Vagina (tissue), 2 donors: ENCODE results near the gene PHC2. TPM values are rescaled to one million over a fixed set of nuclear protein-coding genes. Genes with fewer than 3 reads are reported as not detected.

Source experiments
- DNase-seq, 2 donors: peaks; one replicate each; pipeline ENCODE4 v3.0.0-alpha.2; 2017; ENCODE audit errors: extremely low spot score in 2 of 2
- H3K27ac ChIP-seq: fragments of 200-600 bp; sonication (generic); one replicate; pipeline ENCODE4 v1.5.1; 2019
- H3K27me3 ChIP-seq: fragments of 200-600 bp; sonication (generic); one replicate; pipeline ENCODE4 v1.5.1; 2019
- H3K36me3 ChIP-seq, 2 donors: fragments of 200-600 bp; sonication (generic); one replicate each; pipeline ENCODE4 v1.5.1; 2017 to 2019
- H3K4me1 ChIP-seq: fragments of 200-600 bp; sonication (generic); one replicate; pipeline ENCODE4 v1.5.1; 2019
- H3K4me3 ChIP-seq, 2 donors: fragments of 200-600 bp; sonication (generic); 1 replicate in 1 of 2; 2 replicates in 1 of 2; pipeline ENCODE4 v1.5.1; 2016 to 2019
- H3K9me3 ChIP-seq: fragments of 200-600 bp; sonication (generic); one replicate; pipeline ENCODE4 v1.5.1; 2019
- CTCF ChIP-seq, 3 experiments: fragments of 450-650 bp in 2 of 3; fragments of 200-600 bp in 1 of 3; sonication (generic) in 1 of 3; IDR thresholded peaks; one replicate each; pipeline ENCODE4 v1.5.1; 2017 to 2019; ENCODE audit warnings: antibody characterized with exemption in 3 of 3, mild to moderate bottlenecking in 2 of 3, moderate library complexity in 2 of 3
- POLR2A ChIP-seq, 2 donors: fragments of 450-650 bp; IDR thresholded peaks; one replicate each; pipeline ENCODE4 v1.6.1; 2017; ENCODE audit warnings: antibody characterized with exemption in 2 of 2, mild to moderate bottlenecking in 2 of 2, moderate library complexity in 2 of 2
- POLR2AphosphoS5 ChIP-seq, 2 donors: sonication (generic); formaldehyde crosslinking; IDR thresholded peaks; one replicate each; pipeline ENCODE4 v1.9.0; 2017; ENCODE audit warnings: antibody characterized with exemption in 2 of 2, mild to moderate bottlenecking in 2 of 2, low read depth in 1 of 2; ENCODE audit not compliant: insufficient read depth in 1 of 2
- intact Hi-C: fragments of 100-400 bp; cut with DNase I; formaldehyde crosslinking; loops from one replicate; pipeline ENCODE4 v1.15.1; 2023
- total RNA-seq: library from RNA; depleted of rRNA; stranded (reverse); fragments of >200 nt; gene quantifications from one replicate; pipeline ENCODE4 v1.2.3, GENCODE V29; 2016

PHC2 gene
- total RNA-seq, 1 donor from 2014 or later: 97.2 TPM

DNA sequence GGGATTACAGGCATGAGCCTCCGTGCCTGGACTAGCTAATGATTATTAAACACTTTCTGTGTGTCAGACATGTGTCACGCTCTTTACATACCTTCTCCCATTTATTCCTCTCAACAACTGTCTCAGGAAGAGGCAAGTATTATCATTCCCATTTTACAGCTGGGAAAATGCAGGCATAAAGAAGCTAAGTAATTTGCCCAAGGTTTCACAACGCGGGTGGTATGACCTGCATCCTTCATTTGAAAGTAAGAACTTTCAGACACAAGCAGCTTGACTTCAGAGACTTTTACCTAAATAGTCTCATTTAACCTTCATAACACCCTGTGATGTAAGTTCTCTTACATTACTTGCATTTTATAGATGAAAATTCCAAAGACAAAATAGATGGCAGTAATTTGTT, 40.5 kb upstream of the PHC2 start:
- Histone ChIP-seq H3K27me3 (no peaks in the 10 kb centered on the region), H3K9me3 (no peaks in the 10 kb centered on the region), H3K27ac (peak overlapping the region; percentile 85), H3K4me1 (peaks cover 24% of the 10 kb centered on the region), H3K36me3 (no peaks in the 10 kb centered on the region), H3K4me3 (peak overlapping the region in 1 of 2 donors; percentile 67)
- TF ChIP-seq CTCF (IDR thresholded peaks at IDR 0.05): no peak
- TF ChIP-seq POLR2A (IDR thresholded peaks at IDR 0.05): no peak
- DNase-seq: no peak
- intact Hi-C loops: no loop called here

GRCh38 chr1:33470495-33471012, 39.7 kb upstream of the PHC2 start:
- peaks cover 24% of the 10 kb centered on the region for H3K4me1 ChIP-seq

DNA sequence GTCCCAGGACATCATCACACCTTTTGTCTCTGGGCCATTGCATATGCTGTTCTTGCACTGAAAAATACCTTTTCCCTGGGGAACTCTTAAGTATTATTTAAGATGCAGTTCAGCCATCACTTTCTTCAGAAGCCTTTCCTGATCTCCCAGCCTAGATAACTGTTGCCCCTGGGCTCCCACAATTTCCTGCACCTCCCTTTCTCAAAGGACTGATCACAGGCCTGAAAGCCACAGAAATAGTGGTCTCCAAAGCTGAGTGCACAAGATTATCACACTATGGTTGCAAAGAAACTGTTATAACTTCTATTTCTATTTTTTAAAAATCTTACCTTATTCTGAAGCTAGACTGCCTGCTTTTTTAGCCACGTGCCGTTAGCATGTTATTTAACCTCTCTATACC, 38.8 kb upstream of the PHC2 start:
- no peak for TF ChIP-seq POLR2A (IDR thresholded peaks at IDR 0.05)
- TF ChIP-seq POLR2AphosphoS5 (IDR thresholded peaks at IDR 0.05; ENCODE audit: insufficient read depth in 1 of 2, low read depth in 1 of 2): no peak
- no peak for TF ChIP-seq CTCF (IDR thresholded peaks at IDR 0.05)
- Histone ChIP-seq H3K4me1 (peaks cover 24% of the 10 kb centered on the region), H3K27ac (no peak overlapping the region), H3K36me3 (no peaks in the 10 kb centered on the region), H3K27me3 (no peaks in the 10 kb centered on the region), H3K9me3 (no peaks in the 10 kb centered on the region), H3K4me3 (no peak overlapping the region)
- DNase-seq: no peak
- intact Hi-C loops: loop anchor here (10.0 kb wide), 2 partner anchors 105 to 185 kb away; no protein-coding TSS in a partner anchor

More at GRCh38 chr1:33470495-33471012, 39.7 kb upstream of the PHC2 start:
- H3K9me3 ChIP-seq: no peaks in the 10 kb centered on the region
- DNase-seq: no peak
- intact Hi-C loops: no loop called here
- TF ChIP-seq CTCF (IDR thresholded peaks at IDR 0.05) (peak; percentile 60 to 76 (median 72)), POLR2AphosphoS5 (IDR thresholded peaks at IDR 0.05; ENCODE audit: insufficient read depth in 1 of 2, low read depth in 1 of 2) (peak in 1 of 2 donors; percentile 54), POLR2A (IDR thresholded peaks at IDR 0.05) (no peak)
- H3K27ac ChIP-seq: no peak overlapping the region
- no peak overlapping the region for H3K4me3 ChIP-seq
- no peaks in the 10 kb centered on the region for H3K36me3 ChIP-seq
- no peaks in the 10 kb centered on the region for H3K27me3 ChIP-seq

DNA sequence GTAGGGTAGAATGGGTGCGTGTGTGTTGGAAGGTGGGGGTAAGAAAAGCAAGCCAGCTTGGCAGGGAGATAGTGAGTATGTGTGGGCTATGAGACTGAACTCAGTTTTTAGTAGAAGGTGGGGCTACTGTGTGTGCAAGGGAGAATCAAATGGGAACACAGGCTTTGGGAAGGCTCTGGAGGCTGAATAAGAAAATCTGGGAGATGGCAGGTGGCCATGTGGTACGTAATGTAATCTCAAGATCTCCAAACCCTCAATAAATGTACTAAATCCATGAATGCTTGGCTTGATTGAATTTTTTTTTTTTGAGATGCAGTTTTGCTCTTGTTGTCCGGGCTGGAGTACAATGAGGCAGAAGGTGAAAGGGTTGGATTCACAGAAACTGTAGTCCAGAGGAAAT, 38.1 kb upstream of the PHC2 start:
- intact Hi-C loops: loop anchor here (10.0 kb wide), 2 partner anchors 104 to 184 kb away; no protein-coding TSS in a partner anchor
- Histone ChIP-seq H3K4me3 (no peak overlapping the region), H3K9me3 (no peaks in the 10 kb centered on the region), H3K4me1 (peaks cover 22% of the 10 kb centered on the region), H3K36me3 (no peaks in the 10 kb centered on the region), H3K27ac (no peak overlapping the region), H3K27me3 (no peaks in the 10 kb centered on the region)
- TF ChIP-seq POLR2AphosphoS5 (IDR thresholded peaks at IDR 0.05; ENCODE audit: insufficient read depth in 1 of 2, low read depth in 1 of 2): no peak
- no peak for TF ChIP-seq POLR2A (IDR thresholded peaks at IDR 0.05)
- TF ChIP-seq CTCF (IDR thresholded peaks at IDR 0.05): no peak
- DNase-seq: no peak

DNA sequence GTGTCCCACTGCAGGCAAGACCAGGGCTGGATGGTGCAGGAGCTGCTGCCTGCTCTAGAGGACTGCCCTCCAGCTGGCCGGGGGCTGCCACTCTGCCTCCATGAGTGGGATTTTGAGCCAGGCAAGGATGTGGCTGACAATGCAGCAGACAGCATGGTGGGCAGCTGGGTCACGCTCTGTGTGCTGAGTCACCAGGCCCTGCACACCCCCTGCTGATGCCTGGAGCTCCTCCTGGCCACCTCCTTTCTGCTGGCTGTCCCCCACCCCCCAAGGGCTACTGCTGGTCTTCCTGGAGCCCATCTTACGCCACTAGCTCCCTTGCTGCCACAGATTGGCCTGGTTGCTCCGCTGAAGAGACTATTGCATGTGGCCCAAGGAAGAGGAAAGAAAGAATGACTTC, 37.6 kb upstream of the PHC2 start:
- H3K27me3 ChIP-seq: no peaks in the 10 kb centered on the region
- no peak for TF ChIP-seq POLR2A (IDR thresholded peaks at IDR 0.05)
- no peak for TF ChIP-seq POLR2AphosphoS5 (IDR thresholded peaks at IDR 0.05; ENCODE audit: insufficient read depth in 1 of 2, low read depth in 1 of 2)
- TF ChIP-seq CTCF (IDR thresholded peaks at IDR 0.05): no peak
- peaks cover 17% of the 10 kb centered on the region for H3K4me1 ChIP-seq
- DNase-seq: no peak
- H3K36me3 ChIP-seq: no peaks in the 10 kb centered on the region
- H3K9me3 ChIP-seq: no peaks in the 10 kb centered on the region
- no peak overlapping the region for H3K4me3 ChIP-seq
- intact Hi-C loops: loop anchor here (10.0 kb wide), 2 partner anchors 104 to 184 kb away; no protein-coding TSS in a partner anchor
- no peak overlapping the region for H3K27ac ChIP-seq
